Mesenchymal stem cell (in vitro differentiated cells and primary cell): ENCODE results near the gene JCHAIN.
A peak's percentile ranks its signal among the peaks of the same experiment; 100 is the strongest.
"Not testable (repeated sequence)": the region's sequence is repeated elsewhere in the genome, so short reads cannot be mapped to it uniquely, and the experiment has no call there.

Source experiments
- DNase-seq: peaks from one replicate; pipeline ENCODE4 v3.0.0-alpha.2; 2013
- H2AFZ ChIP-seq: one replicate; pipeline ENCODE4 v1.6.1; 2013; ENCODE audit warnings: low read depth, mild to moderate bottlenecking, control low read depth, inconsistent platforms, low read length, moderate library complexity
- H2AK5ac ChIP-seq: 2 replicates; pipeline ENCODE4 v1.6.1; 2013; ENCODE audit warnings: low read length, moderate library complexity, mild to moderate bottlenecking, inconsistent platforms; ENCODE audit not compliant: severe bottlenecking
- H2BK120ac ChIP-seq: one replicate; pipeline ENCODE4 v1.6.1; 2013; ENCODE audit warnings: low read depth, mild to moderate bottlenecking, inconsistent platforms, low read length, moderate library complexity
- H2BK12ac ChIP-seq, 2 experiments: one replicate each; pipeline ENCODE4 v1.6.1; 2013; ENCODE audit warnings: inconsistent platforms in 2 of 2, low read length in 2 of 2, mild to moderate bottlenecking in 2 of 2, moderate library complexity in 2 of 2, control low read depth in 1 of 2
- H2BK15ac ChIP-seq: one replicate; pipeline ENCODE4 v1.6.1; 2013; ENCODE audit warnings: mild to moderate bottlenecking, low read depth, inconsistent platforms; ENCODE audit not compliant: poor library complexity, severe bottlenecking
- H2BK5ac ChIP-seq: 2 replicates; pipeline ENCODE4 v1.6.1; 2013; ENCODE audit warnings: low read depth, mild to moderate bottlenecking, low read length, control low read depth, inconsistent platforms; ENCODE audit not compliant: poor library complexity, severe bottlenecking
- H3K14ac ChIP-seq, 2 experiments: one replicate each; pipeline ENCODE4 v1.6.1; 2013; ENCODE audit warnings: inconsistent platforms in 2 of 2, low read length in 2 of 2, control low read depth in 1 of 2, mild to moderate bottlenecking in 1 of 2, moderate library complexity in 1 of 2
- H3K18ac ChIP-seq, 2 experiments: one replicate each; pipeline ENCODE4 v1.6.1; 2013; ENCODE audit warnings: inconsistent platforms in 2 of 2, low read length in 2 of 2, control low read depth in 1 of 2, low read depth in 1 of 2, mild to moderate bottlenecking in 1 of 2
- H3K23ac ChIP-seq, 2 experiments: one replicate each; pipeline ENCODE4 v1.6.1; 2013; ENCODE audit warnings: inconsistent platforms in 2 of 2, low read length in 2 of 2, mild to moderate bottlenecking in 2 of 2, moderate library complexity in 2 of 2, control low read depth in 1 of 2
- H3K27ac ChIP-seq: 2 replicates; pipeline ENCODE4 v1.5.1; 2013; ENCODE audit warnings: mild to moderate bottlenecking, moderate library complexity, low read length, control low read depth, inconsistent platforms; ENCODE audit not compliant: poor library complexity, severe bottlenecking
- H3K27me3 ChIP-seq, 2 experiments: 2 replicates each; pipeline versions ENCODE4 v1.6.1 to v1.7.0; 2013; ENCODE audit warnings: low read length in 2 of 2, mild to moderate bottlenecking in 2 of 2, moderate library complexity in 2 of 2, control low read depth in 1 of 2, inconsistent platforms in 1 of 2; ENCODE audit not compliant: control insufficient read depth in 1 of 2, insufficient read depth in 1 of 2
- H3K36me3 ChIP-seq, 2 experiments: 2 replicates each; pipeline versions ENCODE4 v1.6.1 to v1.7.0; 2013; ENCODE audit warnings: low read length in 2 of 2, control low read depth in 1 of 2, inconsistent platforms in 1 of 2, low read depth in 1 of 2, mild to moderate bottlenecking in 1 of 2; ENCODE audit not compliant: insufficient read depth in 2 of 2, control insufficient read depth in 1 of 2
- H3K4ac ChIP-seq, 2 experiments: one replicate each; pipeline ENCODE4 v1.6.1; 2013; ENCODE audit warnings: inconsistent platforms in 2 of 2, low read length in 2 of 2, mild to moderate bottlenecking in 2 of 2, moderate library complexity in 2 of 2, control low read depth in 1 of 2, low read depth in 1 of 2
- H3K4me1 ChIP-seq: 2 replicates; pipeline ENCODE4 v1.6.1; 2013; ENCODE audit warnings: low read depth, low read length, control low read depth; ENCODE audit not compliant: control insufficient read depth, insufficient read depth
- H3K4me2 ChIP-seq: 2 replicates; pipeline ENCODE4 v1.6.1; 2013; ENCODE audit warnings: low read length, mild to moderate bottlenecking, inconsistent platforms; ENCODE audit not compliant: poor library complexity, severe bottlenecking
- H3K4me3 ChIP-seq, 2 experiments: 2 replicates each; pipeline versions ENCODE4 v1.5.1 to v1.7.0; 2013; ENCODE audit warnings: low read length in 2 of 2, mild to moderate bottlenecking in 2 of 2, control low read depth in 1 of 2, low read depth in 1 of 2; ENCODE audit not compliant: insufficient read depth in 1 of 2
- H3K79me1 ChIP-seq: replicated peaks from 2 replicates; pipeline ENCODE4 v1.6.1; 2013; ENCODE audit warnings: mild to moderate bottlenecking, control low read depth, low read length, inconsistent platforms; ENCODE audit not compliant: poor library complexity, severe bottlenecking
- H3K9ac ChIP-seq: 2 replicates; pipeline ENCODE4 v1.7.0; 2013; ENCODE audit warnings: mild to moderate bottlenecking, low read length, moderate library complexity
- H3K9me3 ChIP-seq: 2 replicates; pipeline ENCODE4 v1.7.0; 2013; ENCODE audit warnings: mild to moderate bottlenecking, low read length; ENCODE audit not compliant: control insufficient read depth
- H4K8ac ChIP-seq: one replicate; pipeline ENCODE4 v1.6.1; 2013; ENCODE audit warnings: inconsistent platforms, mild to moderate bottlenecking, low read length, moderate library complexity
- H4K91ac ChIP-seq: one replicate; pipeline ENCODE4 v1.6.1; 2013; ENCODE audit warnings: mild to moderate bottlenecking, low read length, inconsistent platforms
- whole genome bisulfite sequencing: methylation state at CpG from one replicate; pipeline ENCODE4 v1.1.7; 2013; ENCODE audit warnings: mixed read lengths; 5-methylcytosine and 5-hydroxymethylcytosine counted together

Gene JCHAIN

DNA sequence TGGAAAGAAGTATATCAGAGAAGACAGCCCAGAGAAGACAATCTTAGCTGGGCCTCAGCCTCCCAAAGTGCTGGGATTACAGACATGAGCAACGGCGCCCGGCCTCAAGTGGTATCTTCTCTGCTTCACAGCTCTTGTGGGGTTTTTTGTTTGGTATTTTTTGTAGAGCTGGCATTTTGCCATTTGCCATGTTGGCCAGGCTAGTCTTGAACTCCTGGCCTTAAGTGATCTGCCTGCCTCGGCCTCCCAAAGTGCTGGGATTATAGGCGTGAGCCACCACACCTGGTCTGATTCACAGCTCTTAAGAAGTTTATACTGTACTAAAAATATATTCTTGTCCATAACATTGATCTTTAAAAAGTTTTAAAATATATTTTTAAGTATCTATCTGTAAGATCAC is 34.4 kb upstream of the JCHAIN start:
- Histone ChIP-seq H3K18ac (no peak overlapping the region), H3K4me1 (no peaks in the 10 kb centered on the region), H2BK15ac (no peak overlapping the region), H2AFZ (no peak overlapping the region), H3K27ac (no peak overlapping the region), H2BK120ac (no peak overlapping the region), H3K4ac (no peak overlapping the region), H3K27me3 (no peaks in the 10 kb centered on the region), H4K8ac (no peak overlapping the region), H2BK5ac (no peak overlapping the region), H3K9ac (no peak overlapping the region), H3K36me3 (peaks cover 0 to 3% of the 10 kb centered on the region in 2 experiments), H3K79me1 (no peaks in the 10 kb centered on the region), H4K91ac (no peak overlapping the region), H3K14ac (no peak overlapping the region), H2BK12ac (no peak overlapping the region), H3K9me3 (no peaks in the 10 kb centered on the region), H3K4me2 (no peak overlapping the region), H3K23ac (no peak overlapping the region), H3K4me3 (no peak overlapping the region), H2AK5ac (no peak overlapping the region)
- no peak for DNase-seq
- WGBS: 82% methylated on average over 3 of the region's 5 CpGs

DNA sequence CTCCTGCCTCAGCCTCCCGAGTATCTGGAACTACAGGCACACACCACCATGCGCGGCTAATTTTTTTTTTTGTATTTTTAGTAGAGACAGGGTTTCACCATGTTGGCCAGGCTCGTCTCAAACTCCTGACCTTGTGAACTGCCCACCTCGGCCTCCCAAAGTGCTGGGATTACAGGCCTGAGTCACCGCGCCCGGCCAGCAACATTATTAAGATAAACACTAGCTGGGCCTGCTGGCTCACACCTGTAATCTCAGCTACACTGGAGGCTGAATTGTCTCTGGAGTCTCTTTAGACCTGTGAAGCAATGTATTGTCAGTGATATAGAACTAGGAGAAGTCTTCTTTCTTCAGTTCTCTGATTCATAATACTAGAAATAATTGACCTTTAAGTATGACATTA is 32.1 kb upstream of the JCHAIN start:
- H2BK120ac ChIP-seq, H4K91ac ChIP-seq, DNase-seq, H3K4me3 ChIP-seq, H3K4me2 ChIP-seq, H2BK12ac ChIP-seq, H4K8ac ChIP-seq, H3K27me3 ChIP-seq, H3K9me3 ChIP-seq, H2BK15ac ChIP-seq, H3K4me1 ChIP-seq, H3K18ac ChIP-seq, H3K14ac ChIP-seq, H3K9ac ChIP-seq, H3K4ac ChIP-seq, H3K36me3 ChIP-seq, H2AK5ac ChIP-seq, H3K79me1 ChIP-seq, H3K27ac ChIP-seq, H2BK5ac ChIP-seq, H2AFZ ChIP-seq, H3K23ac ChIP-seq: not testable (repeated sequence)
- WGBS: 78% methylated on average over 8 of the region's 8 CpGs

DNA sequence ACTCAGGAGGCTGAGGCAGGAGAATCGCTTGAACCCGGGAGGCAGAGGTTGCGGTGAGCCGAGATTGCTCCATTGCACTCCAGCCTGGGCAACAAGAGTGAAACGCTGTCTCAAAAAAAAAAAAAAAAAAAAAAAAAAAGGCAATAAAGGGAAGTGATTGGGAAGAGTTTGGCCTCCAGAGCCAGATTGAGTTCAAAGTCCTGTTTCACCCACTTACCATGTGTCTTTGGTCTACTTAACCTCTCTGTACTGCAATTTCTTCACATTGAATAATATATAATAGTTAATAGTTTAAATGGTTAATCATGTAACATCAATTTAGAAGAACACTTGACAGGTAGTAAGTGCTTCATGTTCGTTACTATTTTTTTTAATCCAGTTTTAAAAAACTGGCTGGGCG is 28.3 kb upstream of the JCHAIN start:
- not testable (repeated sequence) for H3K4me2 ChIP-seq, H3K4me1 ChIP-seq, H2BK5ac ChIP-seq, H4K8ac ChIP-seq, DNase-seq, H2BK120ac ChIP-seq, H3K9ac ChIP-seq, H4K91ac ChIP-seq, H3K79me1 ChIP-seq, H3K4me3 ChIP-seq, H3K23ac ChIP-seq, H3K14ac ChIP-seq, H2AFZ ChIP-seq, H2BK15ac ChIP-seq, H3K27ac ChIP-seq, H3K4ac ChIP-seq, H3K18ac ChIP-seq, H2AK5ac ChIP-seq, H3K9me3 ChIP-seq, H2BK12ac ChIP-seq, H3K27me3 ChIP-seq
- 98% methylated on average over 7 of the region's 7 CpGs for WGBS
- H3K36me3 ChIP-seq: peaks cover 0 to 30% of the 10 kb centered on the region in 2 experiments

DNA sequence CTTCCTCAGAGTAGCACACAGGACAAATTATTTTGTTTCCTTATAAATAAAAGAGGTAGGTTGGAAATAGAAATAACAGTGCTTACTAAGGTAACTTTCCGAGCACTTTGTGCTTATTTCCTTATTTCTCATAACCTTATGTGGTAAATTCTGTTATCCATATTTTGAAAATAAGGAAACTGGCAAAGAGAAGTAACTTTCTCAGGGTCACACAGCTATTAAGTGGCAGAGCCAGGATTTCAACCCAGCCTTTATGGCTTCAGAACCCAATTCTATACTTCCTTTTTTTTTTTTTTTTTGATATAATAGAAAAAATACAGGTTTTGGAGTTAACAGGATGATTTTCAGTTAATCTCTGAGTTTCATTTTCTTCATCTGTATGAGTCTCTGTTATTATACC is 25.4 kb upstream of the JCHAIN start:
- H4K8ac ChIP-seq: no peak overlapping the region
- no peak overlapping the region for H3K27ac ChIP-seq
- DNase-seq: no peak
- no peak overlapping the region for H3K4me2 ChIP-seq
- no peak overlapping the region for H2AFZ ChIP-seq
- H3K14ac ChIP-seq: no peak overlapping the region
- no peak overlapping the region for H2BK15ac ChIP-seq
- peaks cover 3% of the 10 kb centered on the region for H3K79me1 ChIP-seq
- peaks cover 0 to 30% of the 10 kb centered on the region in 2 experiments for H3K36me3 ChIP-seq
- no peak overlapping the region for H2BK12ac ChIP-seq
- no peak overlapping the region for H3K18ac ChIP-seq
- no peak overlapping the region for H3K23ac ChIP-seq
- peak overlapping the region in 1 of 2 experiments; percentile 37 for H3K4me3 ChIP-seq
- peaks cover 3% of the 10 kb centered on the region for H3K4me1 ChIP-seq
- no peaks in the 10 kb centered on the region for H3K9me3 ChIP-seq
- H4K91ac ChIP-seq: no peak overlapping the region
- no peaks in the 10 kb centered on the region for H3K27me3 ChIP-seq
- H3K4ac ChIP-seq: no peak overlapping the region
- H2BK120ac ChIP-seq: no peak overlapping the region
- WGBS: no CpG with 5 or more reads among the region's 1 CpG
- H2BK5ac ChIP-seq: no peak overlapping the region
- peak overlapping the region; percentile 23 for H3K9ac ChIP-seq
- no peak overlapping the region for H2AK5ac ChIP-seq
